CD4-positive, alpha-beta T cell treated with Interleukin-17A for 4 hours (primary cell): ENCODE data around the gene FAT1.

Experiments used
- DNase-seq: peaks from one replicate; pipeline ENCODE4 v3.0.0-alpha.2; 2020; ENCODE audit warnings: mixed read lengths

FAT1 gene

DNA sequence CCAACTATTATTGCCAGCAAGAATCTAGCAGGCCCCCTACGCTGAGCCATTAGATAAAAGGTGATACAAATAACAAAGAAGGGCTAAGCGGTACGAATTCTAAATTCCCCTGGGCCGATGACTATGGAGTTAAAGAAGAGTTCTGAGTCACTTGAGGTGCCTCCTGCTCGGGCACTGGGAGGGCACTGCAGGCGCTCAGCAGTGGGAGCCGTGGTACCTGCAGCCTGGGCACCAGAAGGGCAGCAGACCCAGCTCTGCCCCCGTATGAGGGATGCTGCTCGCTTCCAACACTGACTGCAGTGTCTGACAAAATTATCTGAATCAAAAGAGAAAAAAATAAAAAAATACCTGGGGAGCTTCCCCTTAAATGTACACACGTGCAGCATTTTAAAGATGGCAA, 124.2 kb downstream of the FAT1 start:
- no peak for DNase-seq

- DNase-seq, result no peak
Measured at GRCh38 chr4:186598686-186599085, 125.0 kb downstream of the FAT1 start.

DNA sequence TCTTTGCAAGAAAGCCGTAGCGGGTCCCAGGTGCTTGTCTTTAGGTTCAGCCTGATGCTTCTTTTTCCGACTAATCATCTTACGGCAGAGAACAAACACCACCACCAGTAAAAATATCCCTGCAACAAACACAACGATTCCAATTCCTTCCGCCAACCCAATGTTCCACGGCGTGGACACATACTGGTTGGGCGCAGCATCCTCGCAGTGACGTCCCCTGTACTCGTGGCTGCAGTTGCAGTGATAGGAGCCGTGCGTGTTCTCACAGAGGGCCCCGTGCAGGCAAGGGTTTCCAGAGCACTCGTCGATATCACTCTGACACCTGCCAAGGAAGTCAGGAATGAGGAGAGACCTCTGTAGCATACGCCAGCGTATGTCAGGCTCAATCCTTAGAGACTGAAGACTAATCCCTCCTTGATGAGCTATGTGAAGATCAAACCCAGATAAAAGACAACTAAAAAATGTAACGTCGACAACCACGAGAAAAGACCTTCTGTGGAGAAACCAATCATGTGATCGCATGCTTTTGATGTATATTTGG, 126.7 kb downstream of the FAT1 start:
- no peak for DNase-seq

DNA sequence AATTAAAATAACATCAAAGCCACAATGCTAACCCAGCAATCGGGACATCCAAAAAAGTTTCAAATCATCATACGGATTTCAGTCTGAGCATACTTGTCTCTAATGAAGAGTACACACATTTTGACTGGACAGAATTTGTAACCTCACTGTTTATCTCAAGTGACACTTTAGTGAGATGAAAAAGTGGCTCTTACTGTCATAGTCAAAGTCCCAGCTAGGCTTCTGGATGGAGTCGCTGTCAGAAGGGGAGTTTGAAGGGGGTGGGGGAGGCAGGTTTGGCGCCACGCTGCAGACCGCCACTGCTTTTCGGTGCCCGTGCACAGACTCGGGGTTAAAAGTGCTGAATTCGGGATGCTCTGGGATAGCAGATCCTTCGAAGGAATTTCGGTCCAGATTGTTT, 127.3 kb downstream of the FAT1 start:
- no peak for DNase-seq

DNA sequence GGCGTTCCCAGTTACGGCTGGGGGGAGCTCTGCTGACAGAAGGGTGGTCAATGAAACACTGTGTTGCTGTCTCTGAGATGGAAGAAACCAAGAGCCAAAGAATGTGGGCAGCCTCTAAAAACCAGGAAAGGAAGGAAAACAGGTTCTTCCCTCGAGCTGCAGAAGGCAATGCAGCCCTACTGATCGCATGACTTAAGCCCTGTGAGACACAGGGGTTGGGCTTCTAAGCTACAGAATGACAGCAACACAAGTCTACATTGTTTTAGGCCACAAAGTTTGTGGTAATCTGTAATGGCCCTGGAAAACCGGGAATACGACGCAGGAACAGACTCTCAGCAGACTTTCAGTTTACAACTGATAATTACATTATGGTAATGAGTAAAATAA, 130.1 kb downstream of the FAT1 start:
- DNase-seq, result no peak

DNA sequence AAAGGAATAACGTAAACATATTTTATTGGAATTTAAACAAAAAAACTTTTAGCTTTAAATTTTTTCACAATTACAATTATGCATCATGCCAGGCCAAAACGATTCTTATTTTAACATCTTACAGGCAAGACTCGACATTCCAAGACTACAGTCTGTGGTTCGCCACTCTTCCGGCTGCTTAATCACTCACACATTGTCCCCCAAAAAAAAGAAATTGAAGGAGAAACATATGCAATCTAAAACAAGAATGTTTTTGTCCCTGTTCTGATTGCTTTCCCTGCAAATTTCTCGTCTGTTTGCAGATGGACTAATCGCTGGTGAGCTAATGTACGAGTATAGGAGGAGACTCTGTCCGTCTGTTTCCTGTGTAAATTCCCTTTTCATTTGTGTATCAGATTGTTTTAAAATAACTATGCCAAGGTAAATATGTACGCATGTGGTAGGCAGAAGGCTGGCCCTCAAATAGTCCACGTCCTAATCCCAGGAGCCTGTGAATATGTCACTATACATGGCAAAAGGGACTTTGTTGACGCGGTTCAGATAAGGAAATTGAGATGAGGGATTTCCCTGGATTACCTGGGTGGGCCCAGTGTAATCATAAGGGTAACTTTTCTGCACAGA, 130.6 kb downstream of the FAT1 start:
- DNase-seq, result no peak

GRCh38 chr4:186592445-186592844, 131.2 kb downstream of the FAT1 start:
- no peak for DNase-seq

GRCh38 chr4:186591651-186592050, 132.0 kb downstream of the FAT1 start:
- no peak for DNase-seq

DNA sequence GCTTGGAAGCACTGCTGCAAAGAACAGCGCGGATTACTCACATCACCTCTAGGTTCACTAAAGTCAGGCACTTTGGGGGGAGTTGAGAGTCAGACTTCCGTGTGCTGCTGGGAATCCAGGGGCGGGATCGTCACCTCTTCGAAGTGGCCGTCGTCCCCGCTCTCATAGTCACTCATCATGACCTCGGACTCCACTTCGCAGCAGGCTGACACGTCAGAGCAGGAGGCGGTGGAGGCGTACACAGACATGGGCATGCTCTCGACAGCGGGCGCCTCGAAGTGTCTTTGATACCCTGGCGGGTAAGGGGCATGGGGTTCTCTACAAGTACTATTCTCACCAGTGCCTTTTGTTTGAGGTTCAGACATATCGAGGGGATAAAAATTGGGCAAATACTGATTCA, 135.2 kb downstream of the FAT1 start:
- DNase-seq, result no peak

GRCh38 chr4:186587416-186588018, 136.1 kb downstream of the FAT1 start:
- peak; percentile 68 for DNase-seq

- DNase-seq, result no peak
Measured at GRCh38 chr4:186586205-186586604, 137.5 kb downstream of the FAT1 start.

- no peak for DNase-seq
Measured at GRCh38 chr4:186584912-186585311, 138.7 kb downstream of the FAT1 start.

DNA sequence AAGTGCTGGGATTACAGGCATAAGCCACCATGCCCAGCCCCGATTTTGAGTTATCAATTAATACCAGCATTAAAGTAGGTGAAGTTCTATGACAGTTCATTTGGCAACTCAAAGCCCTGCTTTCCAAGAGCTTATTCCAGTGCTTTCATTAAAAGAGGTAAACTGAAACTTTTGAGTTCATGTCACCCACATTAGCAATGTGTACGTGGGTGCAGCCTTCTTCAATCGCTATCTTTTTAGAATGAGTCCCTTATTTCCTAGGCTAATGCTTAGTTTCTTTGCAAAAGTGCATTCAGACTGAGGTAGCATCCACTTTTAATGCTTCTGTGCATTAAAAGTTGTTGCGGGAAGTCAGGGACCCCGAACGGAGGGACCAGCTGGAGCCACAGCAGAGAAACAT, 142.2 kb downstream of the FAT1 start:
- no peak for DNase-seq

DNA sequence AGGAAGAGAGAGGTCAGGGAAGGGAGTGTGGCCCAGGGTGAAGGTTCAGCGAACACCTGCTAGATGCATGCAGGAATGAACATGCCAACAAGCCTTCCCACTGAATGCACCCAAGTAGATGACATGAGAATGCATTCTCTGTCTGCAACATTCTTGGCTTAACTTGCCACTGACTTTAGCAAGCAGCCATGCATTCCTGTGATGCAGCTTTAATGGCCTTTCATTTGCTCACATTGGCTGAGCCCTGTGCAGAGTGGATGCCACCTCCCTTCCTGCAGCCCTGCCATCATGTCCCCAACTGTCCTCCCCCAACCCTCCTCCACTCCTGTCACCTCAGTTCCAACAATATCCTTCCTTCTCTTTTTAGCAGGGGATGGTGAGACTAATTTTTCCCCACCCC, 143.0 kb downstream of the FAT1 start:
- DNase-seq, result no peak

DNA sequence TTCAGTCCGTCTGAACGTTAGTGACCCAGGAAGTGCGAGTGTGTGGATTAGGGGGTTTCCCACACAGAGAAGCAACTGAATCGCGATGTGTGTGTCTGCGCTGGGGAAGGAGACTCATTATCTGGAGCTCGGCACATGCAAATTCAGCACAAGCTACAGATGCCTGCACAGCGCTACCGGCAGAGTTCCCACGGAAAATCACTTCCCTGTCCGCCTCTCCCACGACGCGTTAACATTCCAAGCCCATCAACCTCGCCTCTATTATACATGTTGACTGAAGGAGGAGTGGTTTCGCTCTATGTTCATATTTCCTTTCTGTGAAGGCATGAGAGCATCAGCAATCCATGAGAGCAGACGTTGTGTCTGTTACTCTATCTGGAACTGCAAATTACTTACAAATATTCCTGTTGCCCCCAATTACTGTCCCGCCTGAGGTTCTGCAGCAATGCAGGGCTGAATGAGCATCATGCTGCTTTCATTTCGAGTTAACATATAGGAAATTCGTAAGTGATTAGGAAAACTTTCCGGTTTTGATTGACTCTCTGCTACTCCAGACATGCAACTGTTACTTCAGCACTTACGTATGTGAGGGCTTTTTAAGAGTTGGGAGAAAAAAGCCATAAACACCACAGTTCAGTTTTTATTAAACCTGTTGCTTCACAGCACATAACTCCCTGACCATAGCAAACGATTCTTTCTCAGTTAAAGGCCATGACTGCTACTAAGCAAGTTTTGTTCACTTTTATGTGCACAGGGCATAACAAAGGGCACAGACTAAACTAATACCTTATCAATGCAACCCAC, 153.3 kb downstream of the FAT1 start:
- DNase-seq, result no peak

- DNase-seq, result no peak
Measured at GRCh38 chr4:186569533-186570192, 154.0 kb downstream of the FAT1 start.

- no peak for DNase-seq
Measured at GRCh38 chr4:186566068-186566467, 157.6 kb downstream of the FAT1 start.

GRCh38 chr4:186563761-186564160, 159.9 kb downstream of the FAT1 start:
- DNase-seq, result no peak

GRCh38 chr4:186561748-186562147, 161.9 kb downstream of the FAT1 start:
- no peak for DNase-seq

GRCh38 chr4:186560647-186561046, 163.0 kb downstream of the FAT1 start:
- DNase-seq, result no peak

- no peak for DNase-seq
Measured at GRCh38 chr4:186557486-186557885, 166.2 kb downstream of the FAT1 start.

GRCh38 chr4:186557061-186557460, 166.6 kb downstream of the FAT1 start:
- no peak for DNase-seq
